NCI-H82 treated with DMSO at 0.1 percent for 48 hours (cell line): ENCODE data around the gene ASPRV1.

Experiments
- DNase-seq: peaks from one replicate; lab custom pipeline; 2025; ENCODE audit not compliant: unreplicated experiment; lab: John Stamatoyannopoulos, UW

ASPRV1 gene

GRCh38 chr2:69914164-69914949 is 47.1 kb downstream of the ASPRV1 start:
- peak; percentile 100 for DNase-seq

- peak; percentile 60 for DNase-seq
Measured at GRCh38 chr2:69911985-69912563, 49.4 kb downstream of the ASPRV1 start.
